CD14-positive monocyte (primary cell): Measurements from ENCODE around the gene GOLM1. TPM values are rescaled to one million over a fixed set of nuclear protein-coding genes. Genes with fewer than 3 reads are reported as not detected.

ENCODE experiments used
- DNase-seq, 3 donors: peaks; one replicate each; pipeline ENCODE4 v3.0.0-alpha.2; 2011 to 2022
- H2AFZ ChIP-seq: 2 replicates; pipeline ENCODE4 v1.6.0; 2012; ENCODE audit warnings: mild to moderate bottlenecking, low read depth, low read length, inconsistent platforms; ENCODE audit not compliant: insufficient read depth, poor library complexity, severe bottlenecking
- H3K27ac ChIP-seq, 2 donors: 1 replicate in 1 of 2; 2 replicates in 1 of 2; pipeline ENCODE4 v1.5.1; 2012 to 2013; ENCODE audit warnings: low read length in 2 of 2, control low read depth in 1 of 2, inconsistent platforms in 1 of 2, low read depth in 1 of 2, mild to moderate bottlenecking in 1 of 2
- H3K27me3 ChIP-seq, 2 donors: one replicate each; pipeline versions ENCODE4 v1.6.0 to v1.6.1; 2011 to 2013; ENCODE audit warnings: low read length in 2 of 2; ENCODE audit not compliant: control insufficient read depth in 2 of 2, insufficient read depth in 2 of 2
- H3K36me3 ChIP-seq, 2 donors: replicated peaks in 1 of 2; 1 replicate in 1 of 2; 2 replicates in 1 of 2; pipeline versions ENCODE4 v1.5.1 to v1.6.1; 2012 to 2013; ENCODE audit warnings: low read length in 2 of 2, control low read depth in 1 of 2, inconsistent platforms in 1 of 2, mild to moderate bottlenecking in 1 of 2; ENCODE audit not compliant: insufficient read depth in 2 of 2, control insufficient read depth in 1 of 2
- H3K4me1 ChIP-seq, 2 donors: 1 replicate in 1 of 2; 2 replicates in 1 of 2; pipeline versions ENCODE4 v1.5.1 to v1.6.1; 2012 to 2013; ENCODE audit warnings: low read length in 2 of 2, control low read depth in 1 of 2, inconsistent platforms in 1 of 2, mild to moderate bottlenecking in 1 of 2, moderate library complexity in 1 of 2; ENCODE audit not compliant: insufficient read depth in 2 of 2, control insufficient read depth in 1 of 2
- H3K4me2 ChIP-seq: replicated peaks from 2 replicates; pipeline ENCODE3; 2012; ENCODE audit warnings: low read length, moderate library complexity, mild to moderate bottlenecking; ENCODE audit not compliant: poor library complexity, severe bottlenecking; ENCODE audit errors: extremely low read depth
- H3K4me3 ChIP-seq, 3 experiments: fragments of 200-600 bp in 1 of 3; sonication (generic) in 1 of 3; replicated peaks in 1 of 3; 1 replicate in 2 of 3; 2 replicates in 1 of 3; pipeline ENCODE4 v1.5.1; 2011 to 2013; ENCODE audit warnings: low read length in 3 of 3, mild to moderate bottlenecking in 3 of 3, control low read depth in 2 of 3, low read depth in 2 of 3, inconsistent platforms in 1 of 3, moderate library complexity in 1 of 3
- H3K79me2 ChIP-seq: 2 replicates; pipeline ENCODE4 v1.6.0; 2012; ENCODE audit warnings: mild to moderate bottlenecking, control low read depth, inconsistent platforms, low read length, moderate library complexity; ENCODE audit not compliant: insufficient read depth
- H3K9ac ChIP-seq: 2 replicates; pipeline ENCODE4 v1.6.0; 2017; ENCODE audit warnings: low read length, mild to moderate bottlenecking; ENCODE audit not compliant: insufficient read depth, poor library complexity, severe bottlenecking
- H3K9me3 ChIP-seq, 2 donors: replicated peaks in 1 of 2; 1 replicate in 1 of 2; 2 replicates in 1 of 2; pipeline versions ENCODE4 v1.5.1 to v1.6.1; 2012 to 2013; ENCODE audit warnings: low read length in 2 of 2, control low read depth in 1 of 2; ENCODE audit not compliant: control insufficient read depth in 1 of 2, insufficient read depth in 1 of 2
- H4K20me1 ChIP-seq: 2 replicates; pipeline ENCODE4 v1.6.0; 2012; ENCODE audit warnings: mild to moderate bottlenecking, low read length, control low read depth, moderate library complexity; ENCODE audit not compliant: insufficient read depth
- H3K27ac Mint-ChIP-seq, 7 donors: one replicate each; pipeline ENCODE4 v1.8.0; 2020; ENCODE audit warnings: mild to moderate bottlenecking in 7 of 7, mixed read lengths in 7 of 7, moderate library complexity in 6 of 7, inconsistent platforms in 2 of 7
- H3K27me3 Mint-ChIP-seq, 3 donors: one replicate each; pipeline ENCODE4 v1.8.0; 2021 to 2022; ENCODE audit warnings: low read depth in 3 of 3, mild to moderate bottlenecking in 3 of 3, mixed read lengths in 3 of 3, moderate library complexity in 3 of 3, inconsistent platforms in 1 of 3
- H3K36me3 Mint-ChIP-seq, 2 donors: one replicate each; pipeline ENCODE4 v1.8.0; 2020; ENCODE audit warnings: mixed read lengths in 2 of 2, inconsistent platforms in 1 of 2, mild to moderate bottlenecking in 1 of 2
- H3K4me1 Mint-ChIP-seq: one replicate; pipeline ENCODE4 v1.8.0; 2020; ENCODE audit warnings: mild to moderate bottlenecking, mixed read lengths
- H3K4me3 Mint-ChIP-seq, 2 donors: one replicate each; pipeline ENCODE4 v1.8.0; 2020; ENCODE audit warnings: mild to moderate bottlenecking in 2 of 2, mixed read lengths in 2 of 2, moderate library complexity in 1 of 2
- H3K9me3 Mint-ChIP-seq, 7 donors: one replicate each; pipeline ENCODE4 v1.8.0; 2020 to 2022; ENCODE audit warnings: mixed read lengths in 7 of 7, mild to moderate bottlenecking in 6 of 7, moderate library complexity in 6 of 7, inconsistent platforms in 2 of 7
- CTCF ChIP-seq: fragments of 200-600 bp; IDR thresholded peaks from one replicate; pipeline ENCODE4 v1.8.0; 2022; ENCODE audit warnings: antibody characterized with exemption, mild to moderate bottlenecking
- WGBS: methylation state at CpG from one replicate; pipeline ENCODE4 v1.1.5; 2013; ENCODE audit warnings: missing lambda C conversion rate; ENCODE audit not compliant: insufficient coverage; 5-methylcytosine and 5-hydroxymethylcytosine counted together
- intact Hi-C, 2 donors: fragments of 100-400 bp; cut with micrococcal nuclease; formaldehyde crosslinking; loops; one replicate each; pipeline versions ENCODE4 v1.15.0 to v1.15.1; 2023
- polyA plus RNA-seq, 3 donors: library from polyadenylated mRNA; depleted of rRNA in 1 of 3; unstranded in 2 of 3; stranded (reverse) in 1 of 3; fragments of 300-500 nt in 2 of 3; fragments of >200 nt in 1 of 3; fragmentation: Illumina TruSeq in 2 of 3; gene quantifications; 1 replicate in 2 of 3; 2 replicates in 1 of 3; pipeline ENCODE4 v1.2.3, GENCODE V29; 2012 to 2021

Gene GOLM1
- polyA plus RNA-seq, 3 donors, result 10.4 to 27.5 (median 12.9) TPM

- no peak overlapping the region for H3K9ac ChIP-seq
- Mint-ChIP-seq H3K36me3 (no peaks in the 10 kb centered on the region), H3K4me3 (no peak overlapping the region), H3K4me1 (peaks cover under 1% of the 10 kb centered on the region), H3K27me3 (peaks cover under 1 to 13% (median 4%) of the 10 kb centered on the region in 3 donors), H3K9me3 (peaks cover 0 to 3% (median under 1%) of the 10 kb centered on the region in 7 donors), H3K27ac (no peak overlapping the region)
- no peaks in the 10 kb centered on the region for H3K36me3 ChIP-seq
- no peaks in the 10 kb centered on the region for H4K20me1 ChIP-seq
- WGBS, result 90% methylated on average over 5 of the region's 5 CpGs
- no peaks in the 10 kb centered on the region for H3K27me3 ChIP-seq
- no peak overlapping the region for H3K27ac ChIP-seq
- no peaks in the 10 kb centered on the region for H3K4me1 ChIP-seq
- intact Hi-C loops, result no loop called here
- TF ChIP-seq CTCF, result no peak
- H3K9me3 ChIP-seq, result no peaks in the 10 kb centered on the region
- no peaks in the 10 kb centered on the region for H3K79me2 ChIP-seq
- no peak overlapping the region for H3K4me2 ChIP-seq
- DNase-seq, result no peak
- no peak overlapping the region for H3K4me3 ChIP-seq
- H2AFZ ChIP-seq, result no peak overlapping the region
Observed at GRCh38 chr9:86112057-86112456, 12.7 kb upstream of the GOLM1 start.

GRCh38 chr9:86102626-86103025, 3.3 kb upstream of the GOLM1 start:
- Histone ChIP-seq H3K27me3 (peaks cover 24 to 37% of the 10 kb centered on the region in 2 donors), H3K4me2 (no peak overlapping the region), H3K4me1 (peaks cover 10 to 20% of the 10 kb centered on the region in 2 donors), H2AFZ (no peak overlapping the region), H3K4me3 (no peak overlapping the region), H3K9me3 (no peaks in the 10 kb centered on the region), H3K36me3 (no peaks in the 10 kb centered on the region), H3K9ac (no peak overlapping the region), H3K27ac (no peak overlapping the region), H3K79me2 (peaks cover under 1% of the 10 kb centered on the region), H4K20me1 (no peaks in the 10 kb centered on the region)
- 90% methylated on average over 1 of the region's 3 CpGs for WGBS
- H3K9me3 Mint-ChIP-seq, result peaks cover 0 to 7% (median 0%) of the 10 kb centered on the region in 7 donors
- intact Hi-C loops, result no loop called here
- H3K4me1 Mint-ChIP-seq, result peaks cover 22% of the 10 kb centered on the region
- DNase-seq, result no peak
- H3K4me3 Mint-ChIP-seq, result no peak overlapping the region
- H3K27me3 Mint-ChIP-seq, result peaks cover 19 to 49% (median 35%) of the 10 kb centered on the region in 3 donors
- peaks cover 4 to 8% of the 10 kb centered on the region in 2 donors for H3K36me3 Mint-ChIP-seq
- TF ChIP-seq CTCF, result no peak
- H3K27ac Mint-ChIP-seq, result no peak overlapping the region
